ENCODE results near the gene PTOV1. TPM values are rescaled to one million over a fixed set of nuclear protein-coding genes. Genes with fewer than 3 reads are reported as not detected.

Gene PTOV1
- total and polyA plus RNA-seq, 2 of the 4 experiments (the other 2 are of a cell fraction): 34.4 to 107 TPM

DNA sequence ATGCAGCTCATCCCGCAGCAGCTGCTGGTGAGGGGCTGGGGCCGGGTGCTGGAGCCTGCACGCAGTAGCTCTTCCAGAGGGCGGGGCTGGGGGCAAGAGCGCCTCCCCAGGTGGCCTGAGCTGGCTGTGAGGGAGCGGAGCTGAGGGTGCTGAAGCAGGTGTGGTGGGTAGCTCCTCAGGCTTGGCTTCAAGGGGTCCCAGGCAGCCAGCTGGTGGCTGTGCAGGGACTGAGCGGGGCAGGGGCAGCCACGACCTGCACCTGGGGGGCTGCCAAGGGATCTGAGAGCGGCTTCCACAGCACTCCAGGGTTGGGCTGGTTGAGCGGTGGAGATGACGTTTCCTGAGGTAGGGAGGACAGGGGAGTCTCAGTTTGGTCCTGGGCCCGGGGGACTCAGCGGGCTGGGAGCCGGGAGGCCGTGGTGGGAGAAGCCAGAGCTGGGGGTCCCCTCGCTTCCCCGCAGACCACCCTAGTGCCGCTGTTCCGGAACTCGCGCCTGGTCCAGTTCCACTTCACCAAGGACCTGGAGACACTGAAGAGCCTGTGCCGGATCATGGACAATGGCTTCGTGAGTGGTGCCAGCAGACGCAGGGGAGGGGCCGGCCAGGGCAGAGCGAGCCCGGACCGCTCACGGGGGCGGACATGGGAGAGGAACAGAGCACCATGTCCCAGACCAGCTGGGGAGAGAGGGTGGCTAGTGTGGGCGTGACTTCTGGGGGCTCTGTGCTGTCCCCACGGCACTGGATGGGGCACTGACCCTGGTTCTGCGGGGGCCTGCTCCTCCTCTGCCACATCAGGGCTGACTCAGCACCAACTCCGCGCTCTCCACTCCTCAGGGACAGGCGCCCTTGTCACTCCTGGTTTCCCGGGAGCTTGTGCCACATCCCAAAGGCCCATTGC lies 7.4 kb downstream of the PTOV1 start:
- TF ChIP-seq MAFK (IDR thresholded peaks at IDR 0.05; ENCODE audit: low read depth, low read length) (0 out of 2 replicates have a peak, but pooled peaks have one; percentile 15), BHLHE40 (IDR thresholded peaks at IDR 0.05; ENCODE audit: low read depth, low read length) (no peak)
- intact Hi-C loops (cut with micrococcal nuclease) (no loop called here), in situ Hi-C loops (cut with MboI; ENCODE audit: low sequenced_read_pairs) (loop anchor here (10.0 kb wide), 1 partner anchor 174 kb away; the partner anchor contains the start of gene ADM5), dilution Hi-C loops (cut with HindIII; ENCODE audit: low sequenced_read_pairs, unreplicated experiment) (no loop called here)
- ChIA-PET CTCF (no interaction called here), POLR2A (ENCODE audit: unreplicated experiment) (no interaction called here)
- H3K4me3 ChIP-seq (ENCODE audit: insufficient read depth, low read depth, low read length): no peak overlapping the region
- H3K36me3 ChIP-seq (ENCODE audit: control insufficient read depth, insufficient read depth, low read length): peaks cover 79% of the 10 kb centered on the region
- H3K9ac ChIP-seq (ENCODE audit: low read depth, low read length): no peak overlapping the region
- H2AFZ ChIP-seq (replicated peaks; ENCODE audit: low read length, poor library complexity): peak overlapping the region; percentile 5
- BruUV-seq (replicated peaks): no TSS peak
- peaks cover 7% of the 10 kb centered on the region for H3K9me1 ChIP-seq (ENCODE audit: insufficient read depth, low read length)
- no peak overlapping the region for H3K14ac ChIP-seq (replicated peaks; ENCODE audit: low read depth, low read length)
- H3K56ac ChIP-seq (ENCODE audit: extremely low read depth, insufficient read depth, low read length): no peak overlapping the region
- no peaks in the 10 kb centered on the region for H3K9me3 ChIP-seq (ENCODE audit: control insufficient read depth, insufficient read depth, low read length)
- H4K5ac ChIP-seq (ENCODE audit: low read depth, low read length): no peak overlapping the region
- H3K27ac ChIP-seq (ENCODE audit: insufficient read depth, low read length): no peak overlapping the region
- no peak overlapping the region for H3K18ac ChIP-seq (ENCODE audit: low read depth, low read length)
- H3K4me1 ChIP-seq (ENCODE audit: control insufficient read depth, insufficient read depth, low read length): peaks cover 13% of the 10 kb centered on the region
- DNase-seq (no peak), ATAC-seq (ENCODE audit: low read depth) (no peak)
- H3K4ac ChIP-seq (ENCODE audit: low read depth, low read length): peak overlapping the region; percentile 41; the same call in 1 of the 2 replicates
- no peak overlapping the region for H4K91ac ChIP-seq (ENCODE audit: insufficient read depth, low read depth, low read length)
- H3K23ac ChIP-seq (ENCODE audit: low read depth, low read length): no peak overlapping the region
- H2BK15ac ChIP-seq (ENCODE audit: low read depth, low read length): no peak overlapping the region
- no peak overlapping the region for H2BK120ac ChIP-seq (ENCODE audit: low read depth, low read length)
- H2AK9ac ChIP-seq (replicated peaks; ENCODE audit: low read depth, low read length, poor library complexity): peak overlapping the region; percentile 84
- peak overlapping the region; percentile 28 for H2BK5ac ChIP-seq (ENCODE audit: low read depth, low read length, poor library complexity, severe bottlenecking)
- H3K79me1 ChIP-seq (ENCODE audit: low read depth in 1 of 2, low read length in 2 of 2): peaks cover 4 to 75% of the 10 kb centered on the region in 2 experiments; a peak in 3 of 4 replicates
- no peak overlapping the region for H2BK20ac ChIP-seq (ENCODE audit: low read depth, low read length)
- H3K4me2 ChIP-seq (ENCODE audit: low read depth, low read length): no peak overlapping the region
- WGBS, 2 experiments (ENCODE audit: extremely low coverage in 2 of 2, insufficient read length in 1 of 2): 94% methylated on average over 3 of the region's 37 CpGs; no CpG with 5 or more reads in 1 of the 2 experiments
- no peak overlapping the region for H2AK5ac ChIP-seq (ENCODE audit: low read depth, low read length)
- H3K27me3 ChIP-seq (ENCODE audit: control insufficient read depth, insufficient read depth, low read length): no peaks in the 10 kb centered on the region
- peaks cover 61% of the 10 kb centered on the region for H4K20me1 ChIP-seq (ENCODE audit: insufficient read depth, low read length)
- no peak overlapping the region for H4K8ac ChIP-seq (ENCODE audit: low read depth in 2 of 2, low read length in 2 of 2)
